Hepatocyte (in vitro differentiated cells): ENCODE results near the gene GALNT14.

ENCODE experiments used
- CTCF ChIP-seq: fragments of 200-600 bp; sonication (generic); IDR thresholded peaks from 2 replicates; pipeline ENCODE4 v1.5.1; 2016; ENCODE audit warnings: antibody characterized with exemption, mild to moderate bottlenecking; ENCODE audit not compliant: poor library complexity
- EZH2 ChIP-seq: fragments of 200-600 bp; sonication (generic); IDR thresholded peaks from 2 replicates; pipeline ENCODE4 v1.6.1; 2016; ENCODE audit warnings: antibody characterized with exemption, mild to moderate bottlenecking, borderline replicate concordance
- EZH2phosphoT487 ChIP-seq: fragments of 200-600 bp; sonication (generic); IDR thresholded peaks from one replicate; pipeline ENCODE4 v1.6.1; 2018; ENCODE audit warnings: antibody characterized with exemption, mild to moderate bottlenecking, low read depth, moderate library complexity; ENCODE audit not compliant: unreplicated experiment, severe bottlenecking

GRCh38 chr2:30899516-30900054 is 238.7 kb downstream of the GALNT14 start:
- TF ChIP-seq CTCF (no peak), EZH2phosphoT487 (no peak), EZH2 (no peak)
